Body of pancreas (tissue), 4 donors: ENCODE results near the gene PCNX1.

Experiments
- POLR2A ChIP-seq, 3 donors: fragments of 450-650 bp; IDR thresholded peaks; one replicate each; pipeline ENCODE4 v1.6.1; 2016; ENCODE audit warnings: antibody characterized with exemption in 3 of 3, mild to moderate bottlenecking in 2 of 3
- TF ChIP-seq, protein P1 (sequence below), 7 experiments: fragments of 450-650 bp in 4 of 7; fragments of 200-600 bp in 3 of 7; sonication (generic) in 3 of 7; IDR thresholded peaks; one replicate each; pipeline ENCODE4 v1.5.1; 2016 to 2019; ENCODE audit warnings: antibody characterized with exemption in 7 of 7

DNA sequence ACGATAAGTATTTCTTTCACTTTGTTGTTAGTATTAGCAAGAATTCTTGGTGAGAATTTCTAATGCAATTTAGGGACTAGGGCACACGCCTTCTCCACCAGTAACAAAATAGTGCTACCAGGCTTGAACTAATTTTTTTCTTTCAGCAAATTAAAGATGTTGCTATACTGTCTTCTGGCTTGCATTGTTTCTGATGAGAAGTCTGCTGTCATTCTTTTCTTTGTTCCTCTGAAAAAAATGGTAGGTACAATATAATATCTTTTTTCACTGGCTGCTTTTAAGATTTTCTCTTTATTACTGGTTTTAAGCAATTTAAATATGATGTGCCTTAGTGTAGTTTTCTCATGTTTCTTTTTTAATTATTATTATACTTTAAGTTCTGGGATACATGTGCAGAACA is 171.2 kb downstream of the PCNX1 start:
- TF ChIP-seq, protein P1, sequence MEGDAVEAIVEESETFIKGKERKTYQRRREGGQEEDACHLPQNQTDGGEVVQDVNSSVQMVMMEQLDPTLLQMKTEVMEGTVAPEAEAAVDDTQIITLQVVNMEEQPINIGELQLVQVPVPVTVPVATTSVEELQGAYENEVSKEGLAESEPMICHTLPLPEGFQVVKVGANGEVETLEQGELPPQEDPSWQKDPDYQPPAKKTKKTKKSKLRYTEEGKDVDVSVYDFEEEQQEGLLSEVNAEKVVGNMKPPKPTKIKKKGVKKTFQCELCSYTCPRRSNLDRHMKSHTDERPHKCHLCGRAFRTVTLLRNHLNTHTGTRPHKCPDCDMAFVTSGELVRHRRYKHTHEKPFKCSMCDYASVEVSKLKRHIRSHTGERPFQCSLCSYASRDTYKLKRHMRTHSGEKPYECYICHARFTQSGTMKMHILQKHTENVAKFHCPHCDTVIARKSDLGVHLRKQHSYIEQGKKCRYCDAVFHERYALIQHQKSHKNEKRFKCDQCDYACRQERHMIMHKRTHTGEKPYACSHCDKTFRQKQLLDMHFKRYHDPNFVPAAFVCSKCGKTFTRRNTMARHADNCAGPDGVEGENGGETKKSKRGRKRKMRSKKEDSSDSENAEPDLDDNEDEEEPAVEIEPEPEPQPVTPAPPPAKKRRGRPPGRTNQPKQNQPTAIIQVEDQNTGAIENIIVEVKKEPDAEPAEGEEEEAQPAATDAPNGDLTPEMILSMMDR (IDR thresholded peaks at IDR 0.05): no peak
- no peak for TF ChIP-seq POLR2A (IDR thresholded peaks at IDR 0.05)
